DOHH2 (cell line): ENCODE data around the gene LRRN2.

ENCODE experiments used
- EZH2phosphoT487 ChIP-seq: fragments of 200-600 bp; sonication (generic); IDR thresholded peaks from 2 replicates; pipeline ENCODE4 v1.6.1; 2017; ENCODE audit warnings: borderline replicate concordance, mild to moderate bottlenecking, antibody characterized with exemption, low read length, moderate library complexity, mixed read lengths
- TF ChIP-seq, protein P1 (sequence below): fragments of 200-600 bp; sonication (generic); IDR thresholded peaks from one replicate; pipeline ENCODE4 v1.5.1; 2014; ENCODE audit warnings: antibody characterized with exemption, mild to moderate bottlenecking, low read depth, low read length; ENCODE audit not compliant: poor library complexity, severe bottlenecking

DNA sequence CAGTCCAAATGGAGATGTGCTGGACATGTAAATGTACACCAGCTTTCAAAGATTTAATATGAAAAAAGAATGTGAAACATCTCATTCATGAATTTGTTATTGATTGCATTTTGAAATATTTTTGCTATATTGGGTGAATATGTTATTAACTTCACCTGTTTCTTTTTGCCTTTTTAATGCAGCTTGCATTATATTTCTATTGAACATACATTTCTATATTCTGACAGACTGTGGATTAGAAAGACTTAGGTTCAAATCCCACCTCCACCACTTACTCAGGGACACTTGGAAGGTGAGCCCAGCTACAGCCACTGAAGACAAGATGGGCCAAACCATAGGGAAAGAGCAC is 37.8 kb downstream of the LRRN2 start:
- TF ChIP-seq, protein P1, sequence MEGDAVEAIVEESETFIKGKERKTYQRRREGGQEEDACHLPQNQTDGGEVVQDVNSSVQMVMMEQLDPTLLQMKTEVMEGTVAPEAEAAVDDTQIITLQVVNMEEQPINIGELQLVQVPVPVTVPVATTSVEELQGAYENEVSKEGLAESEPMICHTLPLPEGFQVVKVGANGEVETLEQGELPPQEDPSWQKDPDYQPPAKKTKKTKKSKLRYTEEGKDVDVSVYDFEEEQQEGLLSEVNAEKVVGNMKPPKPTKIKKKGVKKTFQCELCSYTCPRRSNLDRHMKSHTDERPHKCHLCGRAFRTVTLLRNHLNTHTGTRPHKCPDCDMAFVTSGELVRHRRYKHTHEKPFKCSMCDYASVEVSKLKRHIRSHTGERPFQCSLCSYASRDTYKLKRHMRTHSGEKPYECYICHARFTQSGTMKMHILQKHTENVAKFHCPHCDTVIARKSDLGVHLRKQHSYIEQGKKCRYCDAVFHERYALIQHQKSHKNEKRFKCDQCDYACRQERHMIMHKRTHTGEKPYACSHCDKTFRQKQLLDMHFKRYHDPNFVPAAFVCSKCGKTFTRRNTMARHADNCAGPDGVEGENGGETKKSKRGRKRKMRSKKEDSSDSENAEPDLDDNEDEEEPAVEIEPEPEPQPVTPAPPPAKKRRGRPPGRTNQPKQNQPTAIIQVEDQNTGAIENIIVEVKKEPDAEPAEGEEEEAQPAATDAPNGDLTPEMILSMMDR = no peak
- no peak for TF ChIP-seq EZH2phosphoT487
